SKM-1 treated with dmso at 0.1 percent for 144 hours (cell line): ENCODE data around the gene TMC2.

Experiments used
- DNase-seq: peaks from one replicate; lab custom pipeline; 2025; ENCODE audit not compliant: unreplicated experiment; lab: John Stamatoyannopoulos, UW

The TMC2 gene

GRCh38 chr20:2619961-2620595 lies 83.7 kb downstream of the TMC2 start:
- no peak for DNase-seq

- DNase-seq = no peak
Observed at GRCh38 chr20:2624190-2624589, 87.8 kb downstream of the TMC2 start.

GRCh38 chr20:2625062-2625461 lies 88.7 kb downstream of the TMC2 start:
- DNase-seq = no peak

- DNase-seq = no peak
Observed at GRCh38 chr20:2626853-2627541, 90.6 kb downstream of the TMC2 start.

GRCh38 chr20:2631228-2631627 lies 94.9 kb downstream of the TMC2 start:
- no peak for DNase-seq

GRCh38 chr20:2633381-2633780 lies 97.0 kb downstream of the TMC2 start:
- DNase-seq = no peak

GRCh38 chr20:2637246-2637645 lies 100.9 kb downstream of the TMC2 start:
- DNase-seq = no peak

GRCh38 chr20:2640260-2640659 lies 103.9 kb downstream of the TMC2 start:
- DNase-seq = no peak

- no peak for DNase-seq
Observed at GRCh38 chr20:2640899-2641298, 104.5 kb downstream of the TMC2 start.

GRCh38 chr20:2643708-2644107 lies 107.3 kb downstream of the TMC2 start:
- DNase-seq = no peak

- peak; percentile 42 for DNase-seq
Observed at GRCh38 chr20:2651772-2652723, 115.7 kb downstream of the TMC2 start, which contains the start of gene NOP56. Gene NOP56 (plus strand): TSS chr20:2652632. CDS start chr20:2652661, 29 bp downstream.

- DNase-seq = no peak
Observed at GRCh38 chr20:2652724-2653555, 116.6 kb downstream of the TMC2 start.

GRCh38 chr20:2653556-2654383 lies 117.4 kb downstream of the TMC2 start:
- no peak for DNase-seq

- no peak for DNase-seq
Observed at GRCh38 chr20:2654384-2654822, 118.0 kb downstream of the TMC2 start.

GRCh38 chr20:2654831-2655230 lies 118.5 kb downstream of the TMC2 start:
- DNase-seq = no peak

- no peak for DNase-seq
Observed at GRCh38 chr20:2655331-2656116, 119.2 kb downstream of the TMC2 start.

- DNase-seq = no peak
Observed at GRCh38 chr20:2656471-2657117, 120.2 kb downstream of the TMC2 start.

- no peak for DNase-seq
Observed at GRCh38 chr20:2657241-2657640, 120.9 kb downstream of the TMC2 start.

GRCh38 chr20:2657674-2658073 lies 121.3 kb downstream of the TMC2 start:
- DNase-seq = no peak
